GM21526 (cell line): Measurements from ENCODE around the gene PPP1CC.

Experiments
- ATAC-seq: cut with Tn5 transposase; IDR thresholded peaks from one replicate; pipeline ENCODE4 v1.9.1; 2021; ENCODE audit warnings: moderate library complexity; ENCODE audit not compliant: unreplicated experiment, low FRiP score

PPP1CC gene

GRCh38 chr12:110689281-110690126 lies 53.2 kb downstream of the PPP1CC start:
- ATAC-seq, result no peak

- ATAC-seq, result no peak
Observed at GRCh38 chr12:110688446-110689280, 54.0 kb downstream of the PPP1CC start, which contains the start of gene HVCN1. Gene HVCN1, minus strand, starts transcription at chr12:110689115. Its CDS starts 5,870 bp downstream, at chr12:110683245.

- ATAC-seq, result no peak
Observed at GRCh38 chr12:110687396-110688169, 55.1 kb downstream of the PPP1CC start.

GRCh38 chr12:110686294-110686903 lies 56.3 kb downstream of the PPP1CC start:
- ATAC-seq, result no peak

GRCh38 chr12:110684312-110684836 lies 58.3 kb downstream of the PPP1CC start:
- no peak for ATAC-seq

- ATAC-seq, result no peak
Observed at GRCh38 chr12:110683888-110684287, 58.8 kb downstream of the PPP1CC start.

GRCh38 chr12:110680032-110680431 lies 62.7 kb downstream of the PPP1CC start:
- ATAC-seq, result no peak

GRCh38 chr12:110679201-110679600 lies 63.5 kb downstream of the PPP1CC start:
- no peak for ATAC-seq

GRCh38 chr12:110677982-110678381 lies 64.7 kb downstream of the PPP1CC start:
- ATAC-seq, result no peak

- ATAC-seq, result peak; percentile 45
Observed at GRCh38 chr12:110677206-110677911, 65.3 kb downstream of the PPP1CC start.

GRCh38 chr12:110676171-110676570 lies 66.5 kb downstream of the PPP1CC start:
- ATAC-seq, result no peak

- ATAC-seq, result no peak
Observed at GRCh38 chr12:110670161-110670701, 72.5 kb downstream of the PPP1CC start.
